ENCODE data around the gene ZNF778.

Gene ZNF778

DNA sequence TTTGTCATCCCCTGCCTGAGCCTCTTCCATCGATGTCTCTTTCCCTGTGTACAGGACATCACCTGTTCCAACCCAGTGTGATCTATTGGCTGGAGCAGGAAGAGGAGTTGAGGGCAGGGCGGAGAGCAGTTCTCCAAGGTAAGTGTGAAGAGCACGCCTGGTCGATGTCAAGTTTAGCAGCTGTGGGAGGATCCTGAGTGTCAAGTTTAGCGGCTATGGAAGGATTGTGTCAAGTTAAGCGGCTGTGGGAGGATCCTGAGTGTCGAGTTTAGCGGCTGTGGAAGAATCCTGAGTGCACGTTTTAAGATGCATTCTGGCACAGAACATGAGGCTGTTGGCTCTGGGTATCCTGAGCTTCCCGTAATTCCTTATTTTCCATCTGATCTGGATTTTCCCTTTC is 7.2 kb downstream of the ZNF778 start:
- no peak for DNase-seq (ENCODE audit: low spot score)
- TF ChIP-seq, protein P1, sequence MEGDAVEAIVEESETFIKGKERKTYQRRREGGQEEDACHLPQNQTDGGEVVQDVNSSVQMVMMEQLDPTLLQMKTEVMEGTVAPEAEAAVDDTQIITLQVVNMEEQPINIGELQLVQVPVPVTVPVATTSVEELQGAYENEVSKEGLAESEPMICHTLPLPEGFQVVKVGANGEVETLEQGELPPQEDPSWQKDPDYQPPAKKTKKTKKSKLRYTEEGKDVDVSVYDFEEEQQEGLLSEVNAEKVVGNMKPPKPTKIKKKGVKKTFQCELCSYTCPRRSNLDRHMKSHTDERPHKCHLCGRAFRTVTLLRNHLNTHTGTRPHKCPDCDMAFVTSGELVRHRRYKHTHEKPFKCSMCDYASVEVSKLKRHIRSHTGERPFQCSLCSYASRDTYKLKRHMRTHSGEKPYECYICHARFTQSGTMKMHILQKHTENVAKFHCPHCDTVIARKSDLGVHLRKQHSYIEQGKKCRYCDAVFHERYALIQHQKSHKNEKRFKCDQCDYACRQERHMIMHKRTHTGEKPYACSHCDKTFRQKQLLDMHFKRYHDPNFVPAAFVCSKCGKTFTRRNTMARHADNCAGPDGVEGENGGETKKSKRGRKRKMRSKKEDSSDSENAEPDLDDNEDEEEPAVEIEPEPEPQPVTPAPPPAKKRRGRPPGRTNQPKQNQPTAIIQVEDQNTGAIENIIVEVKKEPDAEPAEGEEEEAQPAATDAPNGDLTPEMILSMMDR (IDR thresholded peaks at IDR 0.05; ENCODE audit: extremely low read depth, missing control alignments): no peak

DNA sequence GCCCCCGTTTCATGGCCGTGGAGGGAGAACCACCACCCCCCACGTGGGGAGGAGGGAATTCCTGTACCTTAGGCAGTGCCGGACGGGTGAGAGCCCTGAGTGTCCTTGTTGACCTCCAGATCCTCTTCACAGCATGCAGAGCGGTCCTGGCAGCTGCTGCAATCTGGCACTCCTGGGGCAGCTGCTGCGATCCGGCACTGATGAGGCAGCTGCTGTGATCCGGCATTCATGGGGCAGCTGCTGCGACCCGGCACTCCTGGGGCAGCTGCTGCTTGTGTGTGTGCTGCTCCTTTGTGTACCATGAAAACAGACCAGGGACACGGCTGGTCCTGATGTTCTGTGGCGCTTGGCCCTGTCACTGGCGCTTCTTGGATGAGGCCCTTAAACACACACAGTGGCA is 12.8 kb downstream of the ZNF778 start:
- no peak for DNase-seq (ENCODE audit: low spot score)
- TF ChIP-seq, protein P1 (IDR thresholded peaks at IDR 0.05; ENCODE audit: extremely low read depth, missing control alignments): no peak

DNA sequence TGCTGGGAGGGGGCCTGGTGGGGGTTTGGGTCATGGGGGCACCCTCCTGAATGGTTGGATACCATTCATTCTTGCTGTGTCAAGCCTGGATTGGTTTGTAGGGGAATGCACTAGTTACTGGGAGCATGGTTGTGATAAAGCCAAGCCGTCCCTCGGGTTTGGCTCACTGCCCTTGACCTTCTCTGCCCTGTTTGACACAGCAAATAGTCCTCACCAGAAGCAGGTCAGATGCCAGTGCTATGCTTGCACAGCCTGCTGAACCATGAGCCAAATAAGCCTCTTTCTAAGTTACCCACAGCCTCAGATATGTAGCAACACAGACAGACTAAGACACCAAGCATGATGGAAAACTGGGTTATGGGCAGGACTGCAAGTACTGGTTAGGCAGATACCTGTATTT is 14.6 kb downstream of the ZNF778 start:
- DNase-seq (ENCODE audit: low spot score): no peak
- TF ChIP-seq, protein P1 (IDR thresholded peaks at IDR 0.05; ENCODE audit: extremely low read depth, missing control alignments): no peak

DNA sequence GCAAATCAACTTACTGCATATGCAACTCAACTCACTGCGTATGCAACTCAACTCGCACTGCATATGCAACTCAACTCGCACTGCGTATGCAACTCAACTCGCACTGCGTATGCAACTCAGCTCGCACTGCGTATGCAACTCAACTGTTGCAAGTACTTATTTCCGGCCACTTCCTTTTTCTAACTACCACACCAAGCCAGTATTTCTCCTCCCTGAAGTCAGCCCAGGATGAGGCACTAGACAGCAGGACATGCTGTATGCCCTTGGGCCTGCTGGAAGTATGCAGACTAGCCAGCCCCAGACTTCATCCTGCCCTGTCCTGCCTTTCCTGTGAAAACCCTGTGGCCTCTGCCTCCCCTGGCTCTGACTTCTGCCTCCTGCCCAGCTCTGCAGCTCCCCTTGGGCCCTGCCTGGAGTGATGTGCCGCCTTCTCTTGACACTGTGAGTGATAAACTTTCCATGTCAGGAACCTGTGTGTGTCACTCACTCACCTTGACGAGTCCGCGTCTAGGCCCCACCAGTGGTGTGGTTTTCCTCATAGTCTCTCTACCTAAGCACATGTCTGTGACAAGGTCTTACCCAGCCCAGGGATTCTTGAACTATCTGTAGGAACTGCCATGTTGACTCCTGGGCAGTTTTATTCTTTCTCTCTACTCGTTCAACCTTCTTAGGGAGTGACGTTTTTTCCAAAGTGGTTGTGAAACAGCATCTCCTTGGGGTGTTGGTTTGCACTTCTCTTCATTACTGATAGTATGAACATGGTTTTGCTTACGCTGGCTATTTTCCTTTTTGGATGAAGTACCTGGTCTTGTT is 16.4 kb downstream of the ZNF778 start:
- TF ChIP-seq, protein P1 (IDR thresholded peaks at IDR 0.05; ENCODE audit: extremely low read depth, missing control alignments): no peak
- no peak for DNase-seq (ENCODE audit: low spot score)

DNA sequence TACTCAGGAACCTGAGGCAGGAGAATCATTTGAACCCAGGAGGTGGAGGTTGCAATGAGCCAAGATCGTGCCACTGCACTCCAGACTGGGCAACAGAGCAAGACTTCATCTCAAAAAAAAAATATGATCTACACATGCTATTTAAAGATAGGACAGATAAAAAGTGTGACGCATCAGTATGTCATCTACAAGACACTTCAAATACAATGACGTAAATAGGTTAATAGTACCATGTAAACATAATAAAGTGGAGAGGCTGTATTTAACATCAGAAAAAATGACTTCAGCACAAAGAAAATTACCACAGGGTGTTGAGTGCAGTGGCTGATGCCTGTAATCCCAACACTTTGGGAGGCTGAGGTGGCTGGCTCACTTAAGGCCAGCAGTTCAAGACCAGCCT is 20.2 kb downstream of the ZNF778 start:
- DNase-seq (ENCODE audit: low spot score): no peak
- TF ChIP-seq, protein P1 (IDR thresholded peaks at IDR 0.05; ENCODE audit: extremely low read depth, missing control alignments): no peak

DNA sequence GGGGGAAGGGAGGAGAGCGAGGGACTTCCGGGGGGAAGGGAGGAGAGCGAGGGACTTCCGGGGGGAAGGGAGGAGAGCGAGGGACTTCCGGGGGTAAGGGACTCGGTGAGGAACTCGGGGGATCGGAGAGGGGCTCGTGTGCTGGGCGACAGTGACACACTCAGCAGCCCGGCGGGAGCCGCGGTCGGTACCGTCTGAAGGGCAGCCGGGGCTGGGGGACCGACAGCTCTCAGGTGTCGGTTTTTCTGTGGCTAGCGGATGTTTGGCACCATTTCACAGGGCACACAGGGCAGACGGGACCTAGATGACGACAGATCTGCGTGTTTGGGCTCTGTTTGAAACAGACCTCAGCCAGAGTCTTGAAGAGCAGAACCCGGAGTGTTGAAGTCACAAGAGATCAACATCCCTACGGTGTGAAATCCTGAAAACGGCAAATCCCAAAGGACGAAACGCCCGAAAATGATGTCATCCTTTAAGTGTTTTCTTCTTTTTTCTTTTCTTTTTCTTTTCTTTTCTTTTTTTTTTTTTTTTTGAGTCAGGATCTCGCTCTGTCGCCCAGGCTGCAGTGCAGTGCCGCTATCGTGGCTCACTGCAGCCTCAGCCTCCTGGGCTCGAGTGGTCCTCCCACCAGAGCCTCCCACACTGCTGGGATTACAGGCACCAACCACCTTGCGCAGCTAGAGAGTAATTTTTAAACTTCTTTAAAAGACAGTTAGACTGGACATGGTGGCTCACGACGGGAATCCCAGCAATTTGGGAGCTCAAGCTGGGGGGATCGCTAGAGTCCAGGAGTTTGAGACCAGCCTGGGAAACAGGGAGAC is 23.9 kb downstream of the ZNF778 start:
- TF ChIP-seq, protein P1 (IDR thresholded peaks at IDR 0.05; ENCODE audit: extremely low read depth, missing control alignments): no peak
- DNase-seq (ENCODE audit: low spot score): peak; percentile 84

DNA sequence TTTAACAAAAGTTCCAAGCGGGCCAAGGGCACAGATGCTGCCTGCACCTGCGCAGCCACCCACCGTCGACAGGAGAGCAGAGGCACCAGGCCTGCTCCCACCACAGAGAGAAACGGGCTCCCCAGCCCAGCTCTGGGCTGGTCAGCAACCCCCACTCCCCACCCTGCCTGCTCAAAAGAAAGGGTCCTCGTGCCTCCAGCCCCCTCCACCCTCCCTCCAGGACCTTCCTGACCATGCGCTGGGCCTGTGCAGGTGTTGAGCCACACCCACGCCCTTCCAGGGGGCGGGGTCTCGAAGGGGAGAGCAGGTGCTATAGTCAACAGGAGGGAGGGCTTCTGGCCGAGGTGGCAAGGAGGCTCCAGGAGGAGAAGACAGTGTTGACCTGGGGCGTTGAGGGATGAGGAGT is 25.3 kb downstream of the ZNF778 start:
- DNase-seq (ENCODE audit: low spot score): no peak
- TF ChIP-seq, protein P1 (IDR thresholded peaks at IDR 0.05; ENCODE audit: extremely low read depth, missing control alignments): no peak

Measured in GM20000 (cell line).